ENCODE data around the gene ZNF783.
"Not testable (repeated sequence)": the region's sequence is repeated elsewhere in the genome, so short reads cannot be mapped to it uniquely, and the experiment has no call there.

The ZNF783 gene

GRCh38 chr7:149245744-149246143, 16.3 kb upstream of the ZNF783 start:
- no peak for TF ChIP-seq CTCF (IDR thresholded peaks at IDR 0.05)
- no peak for DNase-seq
- no peaks in the 10 kb centered on the region for H3K9me3 ChIP-seq
- H3K27ac ChIP-seq = no peak overlapping the region
- H3K27me3 ChIP-seq = no peaks in the 10 kb centered on the region
- no peak overlapping the region for H3K4me3 ChIP-seq
- intact Hi-C loops (cut with DNase I; ENCODE audit: low total_unique reads) = no loop called here
- peaks cover 0 to 6% (median 5%) of the 10 kb centered on the region in 4 donors for H3K4me1 ChIP-seq
- H3K36me3 ChIP-seq = peaks cover 0 to 8% (median 3%) of the 10 kb centered on the region in 3 donors

GRCh38 chr7:149248777-149249176, 13.2 kb upstream of the ZNF783 start:
- Histone ChIP-seq H3K4me3 (no peak overlapping the region), H3K27me3 (no peaks in the 10 kb centered on the region), H3K9me3 (no peaks in the 10 kb centered on the region), H3K4me1 (no peaks in the 10 kb centered on the region), H3K27ac (no peak overlapping the region), H3K36me3 (peaks cover 25 to 37% (median 34%) of the 10 kb centered on the region in 3 donors)
- no peak for TF ChIP-seq CTCF (IDR thresholded peaks at IDR 0.05)
- no peak for DNase-seq
- intact Hi-C loops (cut with DNase I; ENCODE audit: low total_unique reads) = no loop called here

GRCh38 chr7:149250151-149250550, 11.8 kb upstream of the ZNF783 start:
- intact Hi-C loops (cut with DNase I; ENCODE audit: low total_unique reads); H3K9me3 ChIP-seq; H3K27me3 ChIP-seq; DNase-seq; H3K27ac ChIP-seq; H3K4me1 ChIP-seq; H3K4me3 ChIP-seq: not testable (repeated sequence)
- peaks cover 39 to 51% (median 47%) of the 10 kb centered on the region in 3 donors for H3K36me3 ChIP-seq

GRCh38 chr7:149251518-149251917, 10.5 kb upstream of the ZNF783 start:
- DNase-seq; H3K27ac ChIP-seq; intact Hi-C loops (cut with DNase I; ENCODE audit: low total_unique reads); H3K4me1 ChIP-seq; H3K27me3 ChIP-seq; H3K9me3 ChIP-seq; H3K4me3 ChIP-seq: not testable (repeated sequence)
- peaks cover 40 to 64% (median 49%) of the 10 kb centered on the region in 3 donors for H3K36me3 ChIP-seq

GRCh38 chr7:149252378-149252777, 9.6 kb upstream of the ZNF783 start:
- H3K9me3 ChIP-seq = no peaks in the 10 kb centered on the region
- no peak for TF ChIP-seq CTCF (IDR thresholded peaks at IDR 0.05)
- no peak overlapping the region for H3K27ac ChIP-seq
- intact Hi-C loops (cut with DNase I; ENCODE audit: low total_unique reads) = no loop called here
- no peaks in the 10 kb centered on the region for H3K27me3 ChIP-seq
- H3K4me3 ChIP-seq = no peak overlapping the region
- H3K36me3 ChIP-seq = peaks cover 40 to 71% (median 49%) of the 10 kb centered on the region in 3 donors
- DNase-seq = no peak
- H3K4me1 ChIP-seq = no peaks in the 10 kb centered on the region

- no peaks in the 10 kb centered on the region for H3K27me3 ChIP-seq
- no peak for TF ChIP-seq CTCF (IDR thresholded peaks at IDR 0.05)
- intact Hi-C loops (cut with DNase I; ENCODE audit: low total_unique reads) = no loop called here
- no peaks in the 10 kb centered on the region for H3K9me3 ChIP-seq
- no peak for DNase-seq
- no peak overlapping the region for H3K4me3 ChIP-seq
- H3K4me1 ChIP-seq = no peaks in the 10 kb centered on the region
- H3K27ac ChIP-seq = no peak overlapping the region
- peaks cover 40 to 71% (median 49%) of the 10 kb centered on the region in 3 donors for H3K36me3 ChIP-seq
Observed at GRCh38 chr7:149253665-149254064, 8.3 kb upstream of the ZNF783 start.

Measured in tibial artery (tissue), 4 donors.